VCaP (cell line): ENCODE measurements around the gene FABP1.

Experiments used
- H3K27ac ChIP-seq: fragments of 450-650 bp; 2 replicates; pipeline ENCODE4 v1.5.1; 2017
- CTCF ChIP-seq: fragments of 450-650 bp; conservative IDR thresholded peaks from 2 replicates; pipeline ENCODE4 v1.5.1; 2017; ENCODE audit warnings: mild to moderate bottlenecking, moderate library complexity

FABP1 gene

DNA sequence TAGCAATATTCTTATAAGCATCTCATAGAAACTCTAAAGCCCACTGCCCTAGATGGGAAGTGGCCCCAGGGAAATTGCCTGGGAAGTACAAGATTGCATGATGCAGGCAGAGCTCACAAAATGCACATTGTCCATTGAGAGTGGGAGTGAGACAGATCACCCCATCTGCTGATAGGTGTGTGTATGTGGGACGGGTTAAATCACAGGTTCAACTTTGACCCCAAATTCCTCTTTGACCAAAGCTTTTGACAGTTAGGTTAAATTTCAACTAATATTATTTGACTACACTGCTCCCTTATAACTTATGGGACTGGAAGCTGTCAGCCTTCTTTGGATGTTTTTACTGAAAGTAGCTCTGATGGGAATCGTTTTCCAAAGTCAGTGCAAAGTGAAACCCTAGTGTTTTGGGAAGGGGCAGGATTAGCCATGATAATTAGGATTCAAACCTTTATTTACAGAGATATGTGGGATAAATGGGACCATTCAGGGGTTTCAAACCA lies 11.4 kb upstream of the FABP1 start:
- no peak overlapping the region for H3K27ac ChIP-seq
- TF ChIP-seq CTCF = no peak

DNA sequence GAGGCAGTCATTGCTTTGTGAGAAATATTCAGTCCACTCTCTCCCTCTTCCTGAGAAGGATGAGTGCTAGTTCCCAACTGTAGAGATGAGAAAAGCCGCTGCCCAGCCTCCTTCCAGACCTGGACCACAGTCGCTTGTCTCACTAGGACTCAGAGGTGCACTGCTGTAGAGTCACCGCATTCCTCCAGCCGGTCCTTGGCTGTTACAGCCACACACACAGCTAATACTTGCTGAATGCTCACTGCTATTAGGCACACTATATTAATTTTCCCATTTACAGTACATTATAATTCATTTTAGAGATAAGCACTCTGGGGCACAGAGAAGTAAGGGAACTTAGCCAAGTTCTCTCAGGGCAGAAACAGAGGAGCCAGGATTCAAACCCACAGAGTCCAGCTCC lies 10.0 kb upstream of the FABP1 start:
- no peak for TF ChIP-seq CTCF

GRCh38 chr2:88136817-88137216 lies 9.0 kb upstream of the FABP1 start:
- H3K27ac ChIP-seq = no peak overlapping the region
- TF ChIP-seq CTCF = no peak

More for the DNA sequence above, 10.0 kb upstream of the FABP1 start:
- no peak overlapping the region for H3K27ac ChIP-seq

DNA sequence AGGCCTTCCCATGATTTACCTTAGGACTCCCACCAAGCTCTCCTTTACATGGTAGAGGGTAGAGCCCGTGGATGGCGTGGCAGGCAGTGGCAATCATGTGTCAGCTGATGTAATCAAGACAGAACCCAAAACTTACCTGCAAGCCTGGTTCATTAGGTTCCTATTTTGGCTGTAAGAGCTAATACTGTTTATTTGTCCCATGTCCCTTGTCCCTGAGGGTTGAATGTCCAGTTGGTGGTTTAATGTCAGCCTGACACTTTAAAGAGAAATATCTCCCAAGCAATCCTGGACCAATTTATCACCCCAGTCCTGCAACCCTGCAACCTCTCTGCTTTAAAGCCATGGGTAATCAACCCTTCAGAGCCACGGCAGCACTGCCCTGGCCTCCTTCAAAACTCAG lies 6.0 kb upstream of the FABP1 start:
- no peak overlapping the region for H3K27ac ChIP-seq
- no peak for TF ChIP-seq CTCF

GRCh38 chr2:88131999-88132368 lies 4.1 kb upstream of the FABP1 start:
- H3K27ac ChIP-seq = no peak overlapping the region
- no peak for TF ChIP-seq CTCF

DNA sequence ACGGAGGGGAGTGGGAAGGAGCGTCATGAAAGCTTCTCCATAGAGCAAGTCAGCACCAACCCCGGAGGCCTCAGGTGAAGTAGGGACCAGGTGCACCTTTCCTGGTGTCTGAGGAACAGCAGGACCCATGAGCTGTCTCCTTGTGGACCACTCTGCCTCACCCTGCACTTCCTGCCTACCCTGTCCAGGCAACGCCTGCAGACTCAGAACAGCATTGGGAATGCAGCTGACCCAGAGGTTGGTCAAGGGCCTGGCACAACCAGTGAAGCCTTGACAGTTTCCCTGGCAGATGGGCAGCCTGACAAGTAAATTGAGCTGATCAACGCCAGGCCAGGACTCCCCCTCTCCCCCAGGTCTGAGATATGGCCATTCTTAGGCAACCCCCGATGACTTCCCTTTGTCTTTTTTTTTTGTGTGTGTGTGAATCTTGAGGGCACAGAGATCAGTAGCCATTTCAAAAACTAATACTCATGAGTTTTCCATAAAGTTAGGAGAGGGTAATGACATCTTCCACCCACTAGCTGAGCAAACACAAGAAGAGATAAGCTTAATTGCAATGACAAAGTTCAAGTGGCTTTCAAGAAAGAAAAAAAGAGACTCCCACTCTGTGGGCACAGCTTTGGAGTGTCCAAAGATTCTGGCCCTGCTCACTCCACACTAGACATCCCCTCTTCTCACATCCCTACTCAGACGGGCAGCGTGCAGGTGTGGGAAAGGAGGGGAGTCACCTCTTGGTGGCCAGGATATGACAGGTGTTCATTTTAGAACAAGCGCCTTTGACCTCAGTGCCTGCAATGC lies 3.5 kb upstream of the FABP1 start:
- H3K27ac ChIP-seq = no peak overlapping the region
- TF ChIP-seq CTCF = no peak

DNA sequence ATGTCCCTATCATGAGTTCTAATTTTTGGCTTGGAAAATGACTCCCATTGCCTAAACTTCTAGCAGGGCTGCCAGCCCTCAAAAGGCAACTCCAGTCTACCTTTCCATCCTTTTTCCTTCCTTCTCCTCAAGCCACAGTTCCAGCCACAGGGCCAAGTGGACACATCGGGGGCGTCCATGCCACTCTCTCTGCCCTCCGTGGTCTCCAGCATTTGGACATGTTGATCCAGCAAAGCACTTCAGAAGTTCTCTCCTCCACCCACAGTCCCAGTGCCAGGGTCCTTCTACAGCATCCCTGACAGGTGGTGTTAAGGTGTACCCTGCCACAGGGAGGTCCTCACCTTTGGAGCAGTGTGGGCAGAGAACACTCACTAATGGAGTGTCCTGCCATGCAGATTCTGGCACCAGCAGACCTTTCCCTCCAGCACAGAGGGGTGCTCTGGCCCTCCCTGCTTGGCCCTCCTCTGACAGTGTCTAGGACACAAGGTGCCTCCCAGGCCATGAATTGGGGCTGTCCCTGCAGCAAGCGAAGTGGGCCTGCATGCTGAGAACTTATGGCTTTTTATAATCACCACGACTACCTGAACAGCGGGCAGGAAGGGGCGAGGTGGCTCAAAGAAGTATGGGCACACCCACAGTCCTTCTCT lies 1.6 kb upstream of the FABP1 start:
- no peak for TF ChIP-seq CTCF
- H3K27ac ChIP-seq = no peak overlapping the region
